Measurements from ENCODE around the gene TBC1D12.
A peak's percentile ranks its signal among the peaks of the same experiment; 100 is the strongest.
"Not testable (repeated sequence)": the region's sequence is repeated elsewhere in the genome, so short reads cannot be mapped to it uniquely, and the experiment has no call there.

TBC1D12 gene

GRCh38 chr10:94456942-94457341 is 54.6 kb downstream of the TBC1D12 start:
- no peak for DNase-seq (ENCODE audit: low read depth)

DNA sequence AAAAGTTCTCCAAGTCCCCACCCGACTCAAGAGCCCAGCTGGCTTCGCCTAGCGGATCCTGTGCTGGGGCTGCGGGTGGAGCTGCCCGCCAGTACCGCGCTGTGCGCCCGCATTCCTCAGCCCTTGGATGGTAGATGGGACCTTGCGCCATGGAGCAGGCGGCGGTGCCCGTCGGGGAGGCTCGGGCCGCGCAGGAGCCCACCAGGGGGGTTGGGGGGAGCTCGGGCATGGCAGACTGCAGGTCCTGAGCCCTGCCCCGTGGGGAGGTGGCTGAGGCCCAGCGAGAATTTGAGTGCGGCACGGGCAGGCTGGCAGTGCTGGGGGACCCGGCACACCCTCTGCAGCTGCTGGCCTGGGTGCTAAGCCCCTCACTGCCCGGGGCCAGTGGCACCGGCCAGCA is 57.0 kb downstream of the TBC1D12 start:
- DNase-seq (ENCODE audit: low read depth): no peak

DNA sequence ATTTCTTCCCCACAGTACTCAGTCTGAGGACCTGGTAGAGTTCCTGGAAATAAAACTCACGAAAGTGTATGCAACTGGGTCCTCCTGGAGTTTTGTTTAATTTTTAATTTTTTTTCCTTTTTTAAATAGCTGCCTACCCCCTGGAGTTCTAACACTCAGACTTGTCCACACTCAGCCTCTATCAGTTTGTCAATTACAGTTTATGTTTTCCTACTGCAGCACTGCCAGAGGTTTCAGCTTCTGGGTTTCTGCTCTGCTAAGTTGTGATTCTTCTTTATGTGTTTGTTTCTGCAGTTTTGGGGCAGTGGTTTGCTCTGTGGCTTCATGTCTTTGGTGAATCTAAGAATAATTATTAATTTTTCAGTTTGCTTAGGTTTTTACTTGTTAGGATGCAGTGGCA is 59.2 kb downstream of the TBC1D12 start:
- DNase-seq (ENCODE audit: low read depth): no peak

GRCh38 chr10:94462130-94462529 is 59.8 kb downstream of the TBC1D12 start:
- DNase-seq (ENCODE audit: low read depth): no peak

DNA sequence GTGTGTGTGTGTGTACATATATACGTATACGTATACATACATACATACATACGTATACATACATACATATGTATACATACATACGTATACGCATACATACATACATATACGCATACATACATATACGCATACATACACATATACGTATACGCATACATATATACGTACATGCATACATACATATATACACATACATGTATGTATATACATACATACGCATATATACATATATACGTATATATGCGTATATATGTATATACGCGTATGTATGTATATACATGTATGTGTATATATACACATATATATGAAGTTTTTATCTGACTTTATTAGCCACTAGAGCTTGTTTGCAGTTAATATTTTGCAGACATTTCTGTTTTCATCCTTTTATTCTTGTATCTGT is 63.3 kb downstream of the TBC1D12 start:
- DNase-seq (ENCODE audit: low read depth): no peak

DNA sequence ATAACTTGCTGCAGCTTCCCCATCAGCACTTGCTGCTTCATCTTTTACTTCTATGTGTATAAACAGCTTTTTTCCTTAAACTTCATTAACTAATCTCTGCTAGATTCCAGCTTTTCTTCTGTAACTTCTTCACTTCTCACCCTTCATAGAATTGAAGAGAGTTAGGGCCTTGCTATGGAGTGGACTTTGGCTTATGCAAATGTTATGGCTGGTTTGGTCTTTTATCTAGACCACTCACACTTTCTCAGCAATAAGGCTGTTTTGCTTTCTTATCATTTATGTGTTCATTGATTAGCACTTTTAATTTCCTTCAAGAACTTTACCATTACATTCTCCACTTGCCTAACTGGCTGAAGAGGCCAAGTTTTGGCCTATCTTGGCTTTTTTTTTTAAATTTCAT is 79.1 kb downstream of the TBC1D12 start:
- no peak for DNase-seq (ENCODE audit: low read depth)

- no peak for DNase-seq (ENCODE audit: low read depth)
These were observed 81.6 kb downstream of the TBC1D12 start for GRCh38 chr10:94483970-94484369.

DNA sequence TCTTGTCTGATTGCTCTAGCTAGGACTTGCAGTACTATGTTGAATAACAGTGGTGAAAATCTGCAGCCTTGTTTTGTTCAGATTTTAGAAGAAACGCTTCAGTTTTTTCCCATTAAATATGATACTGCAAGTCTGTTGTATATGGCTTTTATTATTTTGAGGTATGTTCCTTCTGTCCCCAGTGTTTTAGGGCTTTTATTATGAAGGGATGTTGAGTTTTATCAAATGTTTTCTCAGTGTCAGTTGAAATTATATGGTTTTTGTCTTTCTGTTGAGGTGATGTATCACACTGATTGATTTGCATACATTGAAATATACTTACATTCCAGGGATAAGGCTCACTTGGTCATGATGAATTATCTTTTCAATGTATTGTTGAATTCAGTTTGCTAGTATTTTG is 82.8 kb downstream of the TBC1D12 start:
- no peak for DNase-seq (ENCODE audit: low read depth)

- DNase-seq (ENCODE audit: low read depth): no peak
These were observed 85.2 kb downstream of the TBC1D12 start for GRCh38 chr10:94487575-94487974.

- no peak for DNase-seq (ENCODE audit: low read depth)
These were observed 86.8 kb downstream of the TBC1D12 start for GRCh38 chr10:94489107-94489506.

DNA sequence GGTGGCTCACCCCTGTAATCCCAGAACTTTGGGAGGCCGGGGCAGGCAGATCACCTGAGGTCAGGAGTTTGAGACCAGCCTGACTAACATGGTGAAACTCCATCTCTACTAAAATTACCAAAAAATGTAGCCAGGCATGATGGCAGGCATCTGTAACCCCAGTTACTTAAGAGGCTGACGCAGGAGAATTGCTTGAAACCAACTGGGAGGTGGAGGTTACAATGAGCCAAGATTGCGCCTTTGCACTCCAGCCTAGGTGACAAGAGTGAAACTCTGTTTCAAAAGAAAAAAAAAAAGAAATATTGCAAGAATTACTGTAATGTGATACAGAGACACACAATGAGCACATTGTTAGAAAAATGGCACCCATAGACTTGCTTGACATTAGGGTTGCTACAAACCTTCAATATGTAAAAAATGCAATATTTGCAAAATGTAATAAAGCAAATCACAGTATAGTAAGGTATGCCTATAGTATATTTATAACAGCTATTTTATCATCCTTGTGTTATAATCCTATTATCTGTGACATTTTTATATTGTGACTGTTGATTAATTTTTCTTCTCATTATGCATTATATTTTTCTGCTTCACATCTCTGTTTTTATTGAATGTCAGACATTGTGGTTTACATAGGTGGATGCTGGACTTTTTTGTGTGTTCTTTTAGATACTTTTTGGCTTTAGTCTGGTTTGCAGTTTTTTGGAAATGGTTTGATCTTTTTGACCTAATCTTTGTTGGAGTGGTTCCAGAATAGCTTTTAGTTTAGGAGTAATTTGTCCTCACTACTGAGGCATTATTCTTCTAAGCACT is 87.8 kb downstream of the TBC1D12 start:
- DNase-seq (ENCODE audit: low read depth): no peak

DNA sequence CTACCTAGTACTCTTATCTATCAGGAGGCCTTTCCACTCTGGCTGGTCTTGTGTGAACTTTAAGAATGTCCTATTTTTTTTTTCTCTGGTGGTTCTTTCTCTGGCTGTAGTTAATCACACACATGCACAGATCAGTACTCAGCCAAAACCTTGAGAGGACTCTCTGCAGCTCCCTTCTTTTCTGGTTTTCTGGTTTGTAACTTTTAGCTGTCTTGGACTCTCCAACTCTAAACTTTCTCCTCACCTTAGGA is 88.4 kb downstream of the TBC1D12 start:
- DNase-seq (ENCODE audit: low read depth): no peak

- no peak for DNase-seq (ENCODE audit: low read depth)
These were observed 91.1 kb downstream of the TBC1D12 start for GRCh38 chr10:94493463-94493862.

GRCh38 chr10:94496010-94496409 is 93.7 kb downstream of the TBC1D12 start:
- no peak for DNase-seq (ENCODE audit: low read depth)

DNA sequence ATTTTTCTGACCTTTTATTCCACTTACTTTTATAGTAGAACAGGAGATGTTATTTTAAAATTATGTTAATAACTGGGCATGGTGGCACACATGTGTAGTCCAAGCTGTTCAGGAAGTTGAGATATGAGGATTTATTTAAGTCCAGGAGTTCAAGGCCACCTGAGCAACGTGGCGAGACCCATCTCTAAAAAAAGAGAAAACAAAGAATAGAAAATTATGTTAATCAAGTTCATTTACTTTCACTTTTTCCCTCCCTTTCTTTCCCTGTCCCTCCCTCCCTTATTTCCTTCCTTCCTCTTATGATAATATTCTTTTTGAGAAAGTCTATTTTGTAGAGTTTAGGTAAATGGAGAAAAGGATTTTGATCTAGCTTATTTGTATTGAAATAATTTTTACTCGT is 94.3 kb downstream of the TBC1D12 start:
- no peak for DNase-seq (ENCODE audit: low read depth)

DNA sequence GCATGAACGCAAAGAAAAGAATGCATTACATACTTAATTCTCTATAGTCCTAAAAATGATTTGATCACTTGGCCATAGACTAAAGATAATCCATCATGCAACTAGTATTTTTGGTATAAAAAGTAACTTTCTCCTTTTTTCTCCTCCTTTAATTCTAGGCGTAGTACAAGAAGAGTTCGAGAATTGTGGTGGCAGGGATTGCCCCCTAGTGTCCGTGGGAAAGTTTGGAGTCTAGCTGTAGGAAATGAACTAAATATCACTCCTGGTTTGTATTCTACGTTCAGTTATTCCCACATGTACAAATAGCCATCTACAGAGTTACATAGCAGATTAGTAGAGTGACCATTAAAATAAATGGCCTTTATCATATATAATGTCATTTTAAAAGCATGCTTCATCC is 97.7 kb downstream of the TBC1D12 start:
- no peak for DNase-seq (ENCODE audit: low read depth)

DNA sequence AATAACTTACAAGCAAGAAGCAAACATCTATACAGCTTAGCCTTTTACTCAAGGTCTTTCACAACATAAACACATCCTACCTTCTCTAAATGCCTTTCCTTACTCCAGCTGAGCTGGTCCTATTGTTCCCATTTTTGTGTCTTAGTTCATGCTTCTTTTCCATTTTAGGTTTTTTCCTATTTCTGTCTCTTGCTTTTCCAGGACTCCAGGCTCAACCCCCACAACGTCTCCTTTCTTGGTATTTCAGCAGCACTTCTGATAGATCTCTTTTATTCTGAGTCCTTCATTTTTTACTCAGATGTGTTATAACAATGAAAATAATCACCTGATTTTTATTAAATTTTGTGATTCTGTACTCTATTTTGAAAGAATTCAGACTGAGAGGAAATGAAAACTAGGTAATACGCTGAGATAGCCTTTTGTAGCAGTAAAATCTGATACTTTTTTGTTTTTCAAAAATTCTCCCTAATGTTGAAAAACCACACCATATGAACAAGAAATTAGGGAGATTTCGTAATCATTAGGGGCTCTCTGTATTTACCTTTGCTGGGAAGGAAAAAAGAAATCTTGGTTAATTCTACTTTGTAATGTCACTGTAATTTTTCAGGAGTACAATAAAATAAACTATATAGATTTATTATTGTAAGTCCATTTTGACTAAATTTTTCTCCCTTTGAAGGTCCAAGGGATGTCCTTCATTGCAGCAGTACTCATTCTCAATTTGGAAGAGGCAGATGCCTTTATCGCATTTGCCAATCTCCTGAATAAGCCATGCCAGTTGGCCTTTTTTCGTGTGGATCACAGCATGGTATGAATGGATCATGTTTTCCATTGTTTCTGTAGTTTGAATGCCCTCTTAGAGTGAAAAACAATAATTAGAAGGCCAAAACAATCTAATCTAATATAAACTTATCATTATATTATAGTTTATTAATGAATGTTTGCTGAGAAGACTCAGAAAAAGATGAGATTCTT is 119.2 kb downstream of the TBC1D12 start:
- DNase-seq (ENCODE audit: low read depth): no peak

GRCh38 chr10:94524146-94524545 is 121.8 kb downstream of the TBC1D12 start:
- no peak for DNase-seq (ENCODE audit: low read depth)

GRCh38 chr10:94524711-94525110 is 122.4 kb downstream of the TBC1D12 start:
- DNase-seq (ENCODE audit: low read depth): no peak

GRCh38 chr10:94531550-94531949 is 129.2 kb downstream of the TBC1D12 start:
- not testable (repeated sequence) for DNase-seq (ENCODE audit: low read depth)

GRCh38 chr10:94533027-94533426 is 130.7 kb downstream of the TBC1D12 start:
- DNase-seq (ENCODE audit: low read depth): no peak

- DNase-seq (ENCODE audit: low read depth): not testable (repeated sequence)
These were observed 139.9 kb downstream of the TBC1D12 start for GRCh38 chr10:94542282-94542681.

- DNase-seq (ENCODE audit: low read depth): peak; percentile 47
These were observed 143.2 kb downstream of the TBC1D12 start, which contains the start of gene HELLS for GRCh38 chr10:94545391-94546048. TSS of gene HELLS (plus strand) at chr10:94545788. CDS start at chr10:94545922, 134 bp downstream.

All from activated T-cell treated with anti-CD3 and anti-CD28 coated beads for 1 hour (primary cell).